ENCODE measurements around the gene TEX47.
A peak's percentile ranks its signal among the peaks of the same experiment; 100 is the strongest.

TEX47 gene

DNA sequence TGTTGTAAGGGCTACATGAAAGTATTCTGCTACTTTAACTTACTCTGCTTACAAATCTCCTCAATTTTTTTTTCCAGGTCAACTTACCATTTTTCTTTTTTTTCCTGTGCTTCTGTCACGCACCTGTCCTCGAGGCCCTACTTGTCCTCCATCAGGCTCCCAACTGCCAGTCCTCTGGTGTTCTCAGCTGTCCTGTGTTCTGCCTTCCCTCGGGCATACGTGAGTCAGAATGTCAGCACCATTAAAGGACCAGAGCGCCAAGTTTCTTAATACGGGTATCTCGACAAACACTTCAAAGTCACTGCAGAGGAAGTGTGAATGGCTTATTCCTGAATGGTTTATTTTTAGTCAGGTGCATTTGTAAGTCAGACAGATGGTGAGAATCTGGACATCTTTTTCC is at the start of gene TEX47:
TEX47 (minus strand) TSS at position 185 of the 400 bp plus-strand sequence. CDS start 795 bp downstream, outside the sequence.
- no peak for DNase-seq (ENCODE audit: low read depth)
- TF ChIP-seq POLR2A (IDR thresholded peaks at IDR 0.05; ENCODE audit: extremely low read depth, insufficient read length) (no peak), MYC (IDR thresholded peaks at IDR 0.05; ENCODE audit: low read depth, low read length) (no peak)
- TF ChIP-seq, protein P1, sequence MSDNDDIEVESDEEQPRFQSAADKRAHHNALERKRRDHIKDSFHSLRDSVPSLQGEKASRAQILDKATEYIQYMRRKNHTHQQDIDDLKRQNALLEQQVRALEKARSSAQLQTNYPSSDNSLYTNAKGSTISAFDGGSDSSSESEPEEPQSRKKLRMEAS (IDR thresholded peaks at IDR 0.05; ENCODE audit: low read depth, low read length) = no peak
- TF ChIP-seq, protein P2, sequence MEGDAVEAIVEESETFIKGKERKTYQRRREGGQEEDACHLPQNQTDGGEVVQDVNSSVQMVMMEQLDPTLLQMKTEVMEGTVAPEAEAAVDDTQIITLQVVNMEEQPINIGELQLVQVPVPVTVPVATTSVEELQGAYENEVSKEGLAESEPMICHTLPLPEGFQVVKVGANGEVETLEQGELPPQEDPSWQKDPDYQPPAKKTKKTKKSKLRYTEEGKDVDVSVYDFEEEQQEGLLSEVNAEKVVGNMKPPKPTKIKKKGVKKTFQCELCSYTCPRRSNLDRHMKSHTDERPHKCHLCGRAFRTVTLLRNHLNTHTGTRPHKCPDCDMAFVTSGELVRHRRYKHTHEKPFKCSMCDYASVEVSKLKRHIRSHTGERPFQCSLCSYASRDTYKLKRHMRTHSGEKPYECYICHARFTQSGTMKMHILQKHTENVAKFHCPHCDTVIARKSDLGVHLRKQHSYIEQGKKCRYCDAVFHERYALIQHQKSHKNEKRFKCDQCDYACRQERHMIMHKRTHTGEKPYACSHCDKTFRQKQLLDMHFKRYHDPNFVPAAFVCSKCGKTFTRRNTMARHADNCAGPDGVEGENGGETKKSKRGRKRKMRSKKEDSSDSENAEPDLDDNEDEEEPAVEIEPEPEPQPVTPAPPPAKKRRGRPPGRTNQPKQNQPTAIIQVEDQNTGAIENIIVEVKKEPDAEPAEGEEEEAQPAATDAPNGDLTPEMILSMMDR (IDR thresholded peaks at IDR 0.05; ENCODE audit: low read depth, low read length) = no peak
- H3K4me3 ChIP-seq (ENCODE audit: low read depth, low read length) = no peak within 1 kb of the TSS

DNA sequence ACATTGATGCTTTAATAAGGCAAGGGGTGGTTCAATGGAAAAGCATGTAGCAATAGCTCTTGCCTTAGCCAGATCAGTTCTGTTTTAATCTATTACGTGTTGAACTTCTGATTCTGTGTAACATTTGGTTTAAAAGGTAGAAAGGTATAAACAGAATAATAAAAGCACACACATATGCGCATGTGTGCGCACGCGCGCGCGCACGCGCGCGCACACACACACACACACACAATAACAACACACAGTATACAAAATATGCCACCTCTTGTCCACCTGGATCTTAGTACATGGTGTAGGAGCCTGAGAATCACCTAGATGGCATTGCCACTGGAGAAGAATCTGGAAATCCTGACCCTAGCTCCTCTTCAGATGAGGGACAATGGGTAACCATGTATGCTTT is 49.6 kb upstream of the TEX47 start:
- TF ChIP-seq POLR2A (IDR thresholded peaks at IDR 0.05; ENCODE audit: extremely low read depth, insufficient read length) (no peak), MYC (IDR thresholded peaks at IDR 0.05; ENCODE audit: low read depth, low read length) (no peak)
- TF ChIP-seq, protein P2 (IDR thresholded peaks at IDR 0.05; ENCODE audit: low read depth, low read length) = no peak
- TF ChIP-seq, protein P1 (IDR thresholded peaks at IDR 0.05; ENCODE audit: low read depth, low read length) = no peak
- no peak for DNase-seq (ENCODE audit: low read depth)
- H3K4me3 ChIP-seq (ENCODE audit: low read depth, low read length) = no peak overlapping the region

DNA sequence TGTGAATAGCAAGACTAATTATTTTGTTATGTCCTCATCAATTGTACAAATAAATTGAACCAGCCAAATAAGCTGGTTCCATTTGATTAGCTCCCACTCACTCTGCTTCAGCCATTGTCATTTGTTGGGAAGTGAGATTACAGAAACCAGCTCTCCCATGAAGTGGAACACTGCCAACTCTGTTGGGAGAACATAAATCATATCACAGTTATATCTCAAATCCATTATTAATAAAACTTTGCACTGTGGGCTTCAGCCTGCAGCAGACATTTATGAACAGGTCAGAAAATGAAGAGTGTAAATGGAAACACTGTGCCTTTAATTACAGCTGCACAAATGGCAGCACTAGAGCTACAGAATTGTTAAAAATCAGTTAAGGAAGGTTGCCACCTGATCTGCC is 46.7 kb upstream of the TEX47 start:
- TF ChIP-seq MYC (IDR thresholded peaks at IDR 0.05; ENCODE audit: low read depth, low read length) (no peak), POLR2A (IDR thresholded peaks at IDR 0.05; ENCODE audit: extremely low read depth, insufficient read length) (no peak)
- TF ChIP-seq, protein P2 (IDR thresholded peaks at IDR 0.05; ENCODE audit: low read depth, low read length) = no peak
- TF ChIP-seq, protein P1 (IDR thresholded peaks at IDR 0.05; ENCODE audit: low read depth, low read length) = no peak
- no peak for DNase-seq (ENCODE audit: low read depth)
- H3K4me3 ChIP-seq (ENCODE audit: low read depth, low read length) = no peak overlapping the region

DNA sequence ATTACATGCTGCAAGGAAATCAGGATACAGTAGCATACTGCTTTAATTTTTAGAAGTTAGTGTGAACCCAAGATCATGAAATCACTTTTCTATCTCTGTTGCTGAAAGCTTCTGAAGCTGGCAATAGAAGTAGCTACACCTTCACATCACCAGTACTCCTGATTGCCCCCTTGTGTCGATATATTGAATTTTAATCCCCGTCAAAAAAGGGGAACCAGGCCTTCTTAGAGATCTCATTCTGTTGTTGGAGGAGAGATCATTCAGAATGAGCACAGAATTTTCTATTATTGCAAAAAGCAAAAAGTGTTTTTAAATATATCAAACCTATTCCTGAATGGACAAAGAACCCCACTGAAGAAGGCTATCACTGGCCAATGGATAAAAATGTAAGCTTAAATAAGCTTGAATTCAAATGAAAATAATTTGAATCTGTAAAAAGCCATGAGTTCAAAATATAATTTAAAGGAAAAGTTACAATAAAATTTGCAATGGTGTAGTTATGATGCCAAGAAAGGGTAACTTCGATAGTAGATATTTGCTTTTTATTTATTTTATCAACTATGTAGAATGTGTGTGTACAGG is 39.7 kb upstream of the TEX47 start:
- TF ChIP-seq POLR2A (IDR thresholded peaks at IDR 0.05; ENCODE audit: extremely low read depth, insufficient read length) (no peak), MYC (IDR thresholded peaks at IDR 0.05; ENCODE audit: low read depth, low read length) (no peak)
- TF ChIP-seq, protein P1 (IDR thresholded peaks at IDR 0.05; ENCODE audit: low read depth, low read length) = no peak
- TF ChIP-seq, protein P2 (IDR thresholded peaks at IDR 0.05; ENCODE audit: low read depth, low read length) = peak; percentile 61
- no peak overlapping the region for H3K4me3 ChIP-seq (ENCODE audit: low read depth, low read length)
- peak; percentile 70 for DNase-seq (ENCODE audit: low read depth)

DNA sequence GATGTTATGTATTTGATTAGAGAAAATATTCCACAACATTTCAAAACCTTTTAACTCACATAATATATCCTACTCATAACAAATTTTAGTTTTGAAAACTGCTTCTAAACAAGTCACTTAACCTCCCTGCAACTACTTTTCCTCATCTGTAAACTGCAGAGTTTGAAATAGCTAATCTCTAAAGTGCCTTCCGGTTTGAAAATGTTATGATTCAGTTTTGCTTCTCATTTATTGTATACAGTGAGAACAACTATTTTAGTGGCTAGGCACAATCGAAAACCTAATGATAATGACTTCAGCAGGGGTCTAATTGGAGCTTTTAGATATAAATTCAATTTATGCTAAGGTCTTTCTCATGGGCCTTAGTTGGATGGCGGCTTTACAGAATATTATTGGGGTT is 30.7 kb upstream of the TEX47 start:
- no peak overlapping the region for H3K4me3 ChIP-seq (ENCODE audit: low read depth, low read length)
- no peak for DNase-seq (ENCODE audit: low read depth)
- TF ChIP-seq MYC (IDR thresholded peaks at IDR 0.05; ENCODE audit: low read depth, low read length) (no peak), POLR2A (IDR thresholded peaks at IDR 0.05; ENCODE audit: extremely low read depth, insufficient read length) (no peak)
- TF ChIP-seq, protein P2 (IDR thresholded peaks at IDR 0.05; ENCODE audit: low read depth, low read length) = no peak
- TF ChIP-seq, protein P1 (IDR thresholded peaks at IDR 0.05; ENCODE audit: low read depth, low read length) = no peak

Data from NB4 (cell line).